DND-41 (cell line): ENCODE results near the gene MEX3A.

Experiments used
- ATAC-seq: fragments of 200-7000 bp; cut with Tn5 transposase; 3 replicates; pipeline ENCODE4 v1.9.1; 2021; ENCODE audit warnings: low read depth; ENCODE audit not compliant: insufficient read depth
- DNase-seq: peaks from one replicate; pipeline ENCODE4 v3.0.0-alpha.2; 2020
- H2AFZ ChIP-seq: 2 replicates; pipeline ENCODE4 v1.6.0; 2012; ENCODE audit warnings: low read depth, low read length
- H3K27ac ChIP-seq: 2 replicates; pipeline ENCODE4 v1.5.1; 2012; ENCODE audit warnings: low read length, inconsistent platforms
- H3K27me3 ChIP-seq: fragments of 200-600 bp; sonication (generic); 2 replicates; pipeline ENCODE4 v1.6.0; 2012; ENCODE audit warnings: low read length, mild to moderate bottlenecking, inconsistent platforms; ENCODE audit not compliant: insufficient read depth, poor library complexity
- H3K36me3 ChIP-seq: 2 replicates; pipeline ENCODE4 v1.5.1; 2012; ENCODE audit warnings: low read length, inconsistent platforms; ENCODE audit not compliant: insufficient read depth
- H3K4me1 ChIP-seq: 2 replicates; pipeline ENCODE4 v1.5.1; 2012; ENCODE audit warnings: mild to moderate bottlenecking, low read length; ENCODE audit not compliant: insufficient read depth
- H3K4me2 ChIP-seq: 2 replicates; pipeline ENCODE4 v1.6.0; 2012; ENCODE audit warnings: mild to moderate bottlenecking, moderate library complexity, low read length, inconsistent platforms; ENCODE audit not compliant: insufficient read depth
- H3K4me3 ChIP-seq, 2 experiments: fragments of 200-600 bp in 1 of 2; shearing (Covaris generic) in 1 of 2; 2 replicates each; pipeline ENCODE4 v1.5.1; 2012 to 2016; ENCODE audit warnings: inconsistent platforms in 2 of 2, low read length in 2 of 2, mild to moderate bottlenecking in 2 of 2, low read depth in 1 of 2, moderate library complexity in 1 of 2
- H3K79me2 ChIP-seq: 2 replicates; pipeline ENCODE4 v1.6.0; 2012; ENCODE audit warnings: low read length, inconsistent platforms; ENCODE audit not compliant: insufficient read depth
- H3K9ac ChIP-seq: 2 replicates; pipeline ENCODE4 v1.6.0; 2012; ENCODE audit warnings: low read depth, mild to moderate bottlenecking, inconsistent platforms, low read length, moderate library complexity
- H3K9me3 ChIP-seq: 2 replicates; pipeline ENCODE4 v1.5.1; 2012; ENCODE audit warnings: low read length, moderate library complexity, mild to moderate bottlenecking, inconsistent platforms; ENCODE audit not compliant: insufficient read depth, severe bottlenecking
- H4K20me1 ChIP-seq: 2 replicates; pipeline ENCODE4 v1.6.0; 2012; ENCODE audit warnings: low read length; ENCODE audit not compliant: insufficient read depth
- CTCF ChIP-seq: IDR thresholded peaks from 2 replicates; pipeline ENCODE4 v1.5.1; 2012; ENCODE audit warnings: borderline replicate concordance, low read length, moderate library complexity, mild to moderate bottlenecking; ENCODE audit not compliant: poor library complexity, severe bottlenecking; ENCODE audit errors: extremely low read depth
- EZH2 ChIP-seq: IDR thresholded peaks from 3 replicates; pipeline ENCODE4 v1.6.1; 2012; ENCODE audit warnings: borderline replicate concordance, low read depth, mild to moderate bottlenecking, moderate library complexity, low read length, inconsistent platforms; ENCODE audit not compliant: severe bottlenecking

The MEX3A gene

GRCh38 chr1:156078728-156079127 is 3.5 kb downstream of the MEX3A start:
- DNase-seq: no peak
- Histone ChIP-seq H3K4me1 (peaks cover 31% of the 10 kb centered on the region), H2AFZ (no peak overlapping the region), H3K27ac (no peak overlapping the region), H3K4me3 (no peak overlapping the region), H4K20me1 (peaks cover 8% of the 10 kb centered on the region; the same call in 1 of the 2 replicates), H3K4me2 (no peak overlapping the region), H3K79me2 (peaks cover 9% of the 10 kb centered on the region), H3K36me3 (peaks cover 31% of the 10 kb centered on the region), H3K9me3 (no peaks in the 10 kb centered on the region), H3K9ac (no peak overlapping the region), H3K27me3 (no peaks in the 10 kb centered on the region)
- no peak for TF ChIP-seq CTCF
- no peak for TF ChIP-seq EZH2
- no peak for ATAC-seq

- no peak overlapping the region for H3K27ac ChIP-seq
- peaks cover 21% of the 10 kb centered on the region for H3K4me1 ChIP-seq
Observed at GRCh38 chr1:156077430-156077760, 4.9 kb downstream of the MEX3A start.

GRCh38 chr1:156076609-156077429 is 5.4 kb downstream of the MEX3A start:
- TF ChIP-seq CTCF: no peak
- no peak for TF ChIP-seq EZH2
- Histone ChIP-seq H2AFZ (no peak overlapping the region), H3K27me3 (no peaks in the 10 kb centered on the region), H3K4me1 (peaks cover 21% of the 10 kb centered on the region), H3K4me2 (no peak overlapping the region), H3K79me2 (peaks cover 8% of the 10 kb centered on the region), H3K9me3 (no peaks in the 10 kb centered on the region), H4K20me1 (peaks cover 8% of the 10 kb centered on the region; the same call in 1 of the 2 replicates), H3K27ac (no peak overlapping the region), H3K4me3 (no peak overlapping the region), H3K36me3 (peaks cover 31% of the 10 kb centered on the region), H3K9ac (no peak overlapping the region)
- DNase-seq (no peak), ATAC-seq (no peak)

More at GRCh38 chr1:156077430-156077760, 4.9 kb downstream of the MEX3A start:
- Histone ChIP-seq H3K9me3 (no peaks in the 10 kb centered on the region), H4K20me1 (peaks cover 8% of the 10 kb centered on the region; the same call in 1 of the 2 replicates), H3K79me2 (peaks cover 9% of the 10 kb centered on the region), H3K27me3 (no peaks in the 10 kb centered on the region), H3K9ac (no peak overlapping the region), H3K4me3 (no peak overlapping the region), H2AFZ (no peak overlapping the region), H3K36me3 (peaks cover 31% of the 10 kb centered on the region), H3K4me2 (no peak overlapping the region)
- no peak for TF ChIP-seq CTCF
- no peak for TF ChIP-seq EZH2
- DNase-seq (no peak), ATAC-seq (no peak)
